HG02973 (cell line): ENCODE measurements around the gene DIAPH3.
A peak's percentile ranks its signal among the peaks of the same experiment; 100 is the strongest.

Experiments
- ATAC-seq: cut with Tn5 transposase; IDR thresholded peaks from one replicate; pipeline ENCODE4 v1.9.1; 2021; ENCODE audit warnings: moderate library complexity; ENCODE audit not compliant: unreplicated experiment

Gene DIAPH3

DNA sequence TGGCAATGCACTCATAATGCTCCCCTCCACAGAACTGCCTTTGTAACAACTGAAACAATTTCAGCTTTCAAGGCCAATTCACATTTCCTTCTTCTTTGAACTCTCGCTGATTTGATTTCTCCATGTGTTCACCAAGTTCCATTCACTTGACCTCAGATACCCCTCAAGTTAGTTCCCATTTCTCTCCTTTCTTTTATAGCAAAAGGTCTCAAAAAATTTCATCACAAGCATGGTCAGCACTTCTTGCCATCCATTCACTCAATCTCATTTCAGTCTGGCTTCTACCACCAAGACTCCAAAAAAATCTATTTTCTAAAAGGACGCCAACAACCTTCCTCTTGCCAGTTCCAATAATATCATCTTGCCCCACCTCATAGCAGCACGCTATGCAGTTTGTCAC, 135.7 kb downstream of the DIAPH3 start:
- ATAC-seq = no peak

DNA sequence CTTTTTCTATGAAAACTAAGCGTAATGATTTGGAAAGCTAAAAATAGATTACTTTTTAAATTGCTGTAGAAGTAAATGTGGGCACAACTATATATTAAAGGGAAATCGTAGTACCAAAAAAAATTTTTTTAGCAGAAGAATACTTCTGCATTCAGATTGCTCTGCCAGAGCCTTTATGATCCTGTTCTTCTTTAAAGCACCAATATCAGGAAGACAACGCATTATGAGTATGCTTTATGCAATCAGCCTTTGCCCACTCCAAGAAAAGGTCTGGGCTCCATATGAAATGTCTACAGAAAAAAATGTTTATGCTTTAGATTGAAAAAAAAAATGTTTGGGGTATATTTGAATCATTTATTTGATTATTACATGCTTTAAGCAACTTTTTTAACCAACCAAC, 137.4 kb downstream of the DIAPH3 start:
- ATAC-seq = no peak

DNA sequence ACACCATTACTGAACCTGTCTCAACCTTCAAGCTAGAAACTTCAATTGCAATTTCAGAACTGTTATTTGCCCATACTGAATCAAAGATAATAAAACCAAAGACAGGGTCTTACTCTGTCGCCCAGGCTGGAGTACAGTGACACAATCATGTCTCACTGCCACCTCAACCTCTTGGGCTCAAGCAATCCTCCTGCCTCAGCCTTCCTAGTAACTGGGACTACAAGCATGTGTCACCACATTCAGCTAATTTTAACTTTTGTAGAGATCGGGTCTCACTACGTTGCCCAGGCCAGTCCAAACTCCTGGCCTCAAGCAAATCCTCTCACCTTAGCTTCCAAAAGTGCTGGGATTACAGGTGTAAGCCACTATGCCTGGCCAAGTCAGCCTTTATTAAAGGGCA, 143.4 kb downstream of the DIAPH3 start:
- no peak for ATAC-seq

DNA sequence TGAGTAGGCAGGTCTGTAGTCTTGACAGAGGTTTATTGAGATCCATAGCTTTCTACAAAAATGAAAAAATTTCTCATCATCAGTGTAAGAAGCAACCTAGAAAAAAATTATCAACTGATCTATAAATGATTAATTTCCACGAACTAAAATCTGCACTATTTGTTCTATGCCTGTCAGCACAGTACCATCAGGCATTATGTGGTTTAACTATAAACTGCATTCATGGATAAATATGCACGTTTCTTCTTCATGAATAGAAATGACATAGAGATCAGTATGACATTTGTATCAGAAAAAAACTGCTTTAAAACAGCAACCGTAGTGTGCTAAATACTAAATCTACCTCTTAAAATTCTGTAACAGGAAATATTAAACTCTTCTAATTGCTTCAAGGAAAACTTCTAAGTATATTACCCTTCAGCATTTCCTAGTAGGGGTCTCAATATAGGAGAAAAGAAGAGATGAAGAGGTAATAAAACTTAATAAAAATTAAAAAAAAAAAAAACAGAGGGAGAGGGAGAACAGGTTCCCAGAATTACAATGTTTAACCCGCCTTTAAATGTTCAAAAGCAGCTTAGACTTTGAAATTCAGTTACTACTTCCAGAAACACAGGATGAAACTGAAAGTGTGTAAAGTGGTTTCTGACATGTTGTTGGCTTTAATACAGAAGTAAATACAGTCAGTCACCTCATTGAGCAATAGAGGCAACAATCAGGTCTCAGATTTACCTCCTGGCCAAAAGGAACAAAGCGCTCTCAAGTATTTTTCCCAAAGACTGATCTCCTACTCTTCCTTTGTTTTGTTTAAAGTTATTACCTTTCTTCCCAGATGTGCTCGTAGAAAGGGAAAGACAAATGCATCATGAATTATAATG, 144.4 kb downstream of the DIAPH3 start:
- peak; percentile 84 for ATAC-seq

DNA sequence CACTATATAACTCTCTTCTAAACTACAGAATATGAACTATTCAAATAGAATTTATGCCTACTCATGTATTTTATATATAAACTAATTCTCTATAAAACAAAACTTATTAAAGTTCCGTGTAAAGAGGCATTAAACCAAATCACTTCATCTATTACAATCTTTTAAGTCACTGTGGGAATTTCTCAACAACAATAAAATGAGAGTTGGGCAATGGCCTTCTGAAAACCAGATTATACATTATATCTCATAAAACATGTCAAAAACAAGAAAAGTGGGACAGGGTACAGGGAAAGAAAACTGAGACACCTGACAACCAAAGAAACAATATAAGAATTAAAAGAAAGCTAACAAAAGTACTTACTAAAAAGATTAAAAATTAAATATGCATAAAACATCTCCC, 145.2 kb downstream of the DIAPH3 start:
- ATAC-seq = no peak

DNA sequence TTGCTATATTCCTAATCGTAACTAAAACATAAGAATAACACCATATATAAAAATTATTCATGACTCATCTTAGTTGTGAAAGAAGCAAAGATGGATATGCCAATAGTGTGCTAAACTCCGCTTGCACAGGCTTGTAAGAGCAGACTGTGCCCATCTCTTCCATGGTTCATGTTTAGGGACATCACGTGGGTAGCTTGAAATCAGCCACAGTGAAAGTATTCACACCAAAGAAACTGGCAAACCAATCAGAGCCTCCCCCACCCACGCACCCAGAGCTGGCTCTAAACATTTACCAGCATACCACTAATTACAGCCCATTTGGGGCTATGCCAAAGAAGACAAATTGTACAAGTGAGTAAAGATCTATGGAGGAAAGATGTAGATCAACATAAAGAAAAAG, 147.5 kb downstream of the DIAPH3 start:
- ATAC-seq = no peak

DNA sequence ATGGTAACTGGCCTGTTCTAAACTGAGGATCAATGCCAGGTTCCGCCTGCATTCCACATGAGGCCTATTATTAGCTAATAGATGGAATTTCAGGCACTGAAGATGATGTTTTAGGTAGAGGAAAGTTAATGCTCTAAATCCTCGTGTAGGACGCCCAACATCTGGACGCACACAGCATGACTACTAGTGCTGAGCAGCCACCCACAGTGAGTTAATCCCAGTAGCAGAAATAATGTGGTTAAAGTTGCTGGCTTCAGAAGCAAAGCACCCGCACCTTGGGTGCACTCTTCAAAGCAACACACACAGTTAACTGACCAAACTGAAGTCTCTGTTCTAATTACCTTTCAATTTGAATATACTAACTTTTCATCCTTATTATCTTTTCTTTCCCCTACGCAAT, 150.6 kb downstream of the DIAPH3 start:
- ATAC-seq = no peak

DNA sequence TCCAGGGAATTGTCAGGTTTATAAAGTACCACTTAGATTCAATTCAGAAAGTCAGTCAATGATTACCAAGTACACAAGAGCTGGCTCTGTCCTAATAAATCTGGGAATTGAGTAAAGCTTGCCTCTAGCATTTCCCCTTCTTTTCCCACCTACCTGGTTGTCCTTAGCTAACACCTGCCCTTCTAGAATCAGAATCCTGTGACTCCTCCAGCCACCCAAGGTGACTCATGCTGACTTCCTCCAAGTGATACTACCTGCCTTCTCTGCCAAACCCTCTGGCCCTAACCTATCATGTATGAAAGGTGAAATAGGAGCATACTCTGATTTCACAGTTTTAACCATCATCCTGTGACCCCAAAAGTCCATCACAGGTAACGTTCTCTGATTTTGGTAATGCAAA, 151.2 kb downstream of the DIAPH3 start:
- ATAC-seq = no peak

DNA sequence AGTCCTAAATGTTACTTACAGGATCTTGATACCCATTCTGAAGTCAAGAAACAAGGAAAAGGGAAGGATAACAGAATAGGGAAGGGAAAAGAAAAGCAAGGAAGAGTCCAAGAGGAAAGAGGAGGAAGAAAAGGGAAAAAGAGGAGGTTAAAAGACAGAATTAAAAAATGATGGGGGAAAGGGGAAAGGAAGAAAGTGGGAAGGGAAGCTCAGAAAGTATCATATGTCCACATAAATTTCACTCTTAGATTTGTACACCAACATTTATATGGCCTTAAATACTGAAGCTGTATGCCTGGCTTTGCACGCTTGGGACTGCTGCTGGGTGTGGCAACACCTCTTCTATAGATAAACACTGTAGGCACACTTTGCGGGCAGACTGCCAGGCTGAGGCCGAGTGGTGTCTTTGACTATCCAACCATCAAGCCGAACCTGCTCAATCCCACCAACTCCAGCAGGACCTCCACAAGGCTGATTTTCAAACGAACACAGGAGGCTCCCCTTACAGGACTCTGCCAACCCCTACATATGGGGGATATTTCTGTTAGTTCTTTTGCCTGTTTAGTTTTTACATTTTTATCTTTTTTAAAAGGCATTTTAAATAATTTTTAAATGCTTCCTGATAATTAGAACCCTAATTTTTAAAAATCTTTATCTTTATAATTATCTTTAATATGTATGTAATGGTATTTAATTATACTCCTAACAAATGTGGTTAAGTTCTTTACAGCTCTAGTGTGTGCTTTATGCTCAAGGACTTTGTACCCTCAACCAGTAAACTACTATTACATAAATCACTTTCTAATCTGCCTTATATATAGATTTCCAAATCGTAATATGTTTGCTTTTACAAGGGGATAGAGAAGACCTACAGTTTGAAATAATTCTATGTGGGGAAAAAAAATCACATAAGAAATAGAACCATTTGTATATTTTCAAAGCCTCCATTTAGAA, 154.2 kb downstream of the DIAPH3 start:
- no peak for ATAC-seq

DNA sequence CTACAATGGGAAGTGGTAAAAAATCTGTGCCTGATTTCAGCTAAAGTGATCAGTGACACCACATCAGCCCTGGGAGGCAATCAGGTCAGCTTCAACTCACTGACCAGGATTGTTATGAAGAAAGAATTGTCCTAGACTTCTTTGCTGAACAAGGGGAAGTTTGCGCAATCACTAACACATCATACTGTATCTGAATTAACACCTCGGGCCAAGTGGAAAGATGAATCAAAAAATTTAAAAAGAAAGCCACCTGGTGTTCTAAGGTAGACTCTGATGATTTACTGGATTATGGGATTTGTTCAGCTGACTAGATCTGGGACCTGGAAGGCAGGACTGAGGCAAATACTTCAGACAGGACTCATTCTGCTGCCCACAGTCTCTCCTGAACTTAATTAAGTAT, 161.8 kb downstream of the DIAPH3 start:
- no peak for ATAC-seq

DNA sequence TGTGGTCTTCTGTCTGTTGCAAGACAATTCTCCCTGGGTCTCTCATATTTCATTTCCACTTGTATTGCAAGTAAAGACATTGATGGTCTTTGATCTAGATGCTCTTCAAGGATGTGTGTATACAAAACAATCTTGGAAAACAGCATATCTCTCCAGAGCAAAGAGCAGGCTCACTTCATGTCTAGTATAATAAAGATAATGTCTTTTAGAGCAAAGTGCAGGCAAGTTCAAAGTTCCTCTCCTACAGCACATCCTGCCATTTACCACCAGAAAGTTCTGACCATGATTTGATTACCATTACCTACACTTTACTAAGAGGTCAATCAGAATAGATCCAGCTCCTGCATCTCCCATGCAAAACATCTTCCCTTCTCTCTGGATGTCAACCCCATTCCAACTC, 162.8 kb downstream of the DIAPH3 start:
- no peak for ATAC-seq

DNA sequence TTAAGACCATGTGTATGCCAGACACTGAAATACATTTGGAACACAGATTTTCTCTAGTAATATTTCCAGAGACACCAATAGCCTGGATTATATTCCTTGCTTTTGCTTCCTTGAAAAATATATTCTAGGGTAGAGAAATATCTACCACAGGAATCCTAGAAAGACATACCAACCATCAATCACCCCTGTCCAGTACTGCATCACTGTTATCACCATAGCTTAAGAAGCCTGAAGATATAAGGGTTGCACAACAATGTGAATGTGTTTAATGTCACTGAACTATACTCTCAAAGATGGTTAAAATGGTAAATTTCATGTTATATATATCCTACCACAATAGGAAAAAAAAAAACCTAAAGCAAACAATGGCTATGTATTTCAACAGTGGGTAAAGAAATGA, 163.6 kb downstream of the DIAPH3 start:
- no peak for ATAC-seq

DNA sequence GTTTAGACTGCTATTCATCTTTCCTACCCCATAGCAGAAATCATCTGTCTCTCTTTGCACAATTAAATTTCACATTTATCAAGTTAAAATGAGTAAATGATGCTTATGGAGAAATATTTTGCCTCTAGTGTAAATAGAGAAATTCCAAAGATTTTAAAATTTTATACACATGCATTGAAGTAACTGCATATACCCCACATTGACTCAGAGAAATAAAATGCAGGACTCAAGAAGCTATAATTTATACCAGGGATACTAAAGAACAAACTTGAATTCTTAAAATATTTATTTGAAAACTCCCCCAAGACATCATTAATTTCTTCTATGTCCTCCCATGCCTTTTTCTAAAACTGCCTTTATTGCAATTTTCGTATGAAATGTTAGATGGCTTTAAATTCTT, 165.8 kb downstream of the DIAPH3 start:
- ATAC-seq = no peak

DNA sequence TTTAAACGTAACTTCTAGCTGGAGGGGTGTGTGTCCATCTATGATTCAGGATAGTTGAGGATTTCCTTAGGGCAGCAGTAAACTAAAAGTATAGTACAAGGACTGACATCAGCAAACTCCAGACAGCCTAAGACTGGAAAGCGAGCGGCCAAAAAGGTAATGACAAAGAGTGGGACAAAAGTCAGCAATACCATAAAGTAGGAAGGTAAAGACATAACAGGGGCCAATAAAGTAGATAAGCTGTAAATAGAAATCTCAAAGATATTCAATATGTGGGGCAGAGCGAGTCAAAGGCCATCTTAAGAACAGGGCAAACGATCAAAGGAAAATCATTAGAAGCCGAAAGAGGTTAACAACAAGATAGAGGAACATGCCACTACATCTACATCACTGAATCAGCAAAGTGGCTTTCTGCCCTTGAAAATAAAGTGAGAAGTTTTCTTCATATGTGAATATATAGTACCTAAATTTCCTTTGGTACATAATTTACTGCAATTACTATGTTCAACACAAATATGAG, 167.2 kb downstream of the DIAPH3 start:
- no peak for ATAC-seq

DNA sequence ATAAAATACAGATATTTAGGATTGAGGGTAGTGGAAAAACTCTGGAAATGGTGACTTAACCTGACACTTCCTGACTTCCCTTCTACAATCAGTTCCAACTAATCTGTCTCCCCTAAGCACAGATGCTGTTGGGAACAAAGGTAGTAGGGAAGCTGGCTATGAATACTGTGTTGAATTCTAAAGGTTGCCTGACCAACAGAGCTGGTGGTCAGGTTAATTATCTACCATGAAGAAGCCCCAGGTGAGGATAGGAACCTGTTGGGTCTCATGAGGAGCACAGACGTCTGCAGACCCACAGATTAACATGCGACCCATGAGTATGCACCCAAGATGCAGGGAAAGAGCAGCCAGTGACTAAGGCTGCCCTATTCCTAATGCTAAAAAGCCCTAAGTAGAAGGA, 172.3 kb downstream of the DIAPH3 start:
- no peak for ATAC-seq

DNA sequence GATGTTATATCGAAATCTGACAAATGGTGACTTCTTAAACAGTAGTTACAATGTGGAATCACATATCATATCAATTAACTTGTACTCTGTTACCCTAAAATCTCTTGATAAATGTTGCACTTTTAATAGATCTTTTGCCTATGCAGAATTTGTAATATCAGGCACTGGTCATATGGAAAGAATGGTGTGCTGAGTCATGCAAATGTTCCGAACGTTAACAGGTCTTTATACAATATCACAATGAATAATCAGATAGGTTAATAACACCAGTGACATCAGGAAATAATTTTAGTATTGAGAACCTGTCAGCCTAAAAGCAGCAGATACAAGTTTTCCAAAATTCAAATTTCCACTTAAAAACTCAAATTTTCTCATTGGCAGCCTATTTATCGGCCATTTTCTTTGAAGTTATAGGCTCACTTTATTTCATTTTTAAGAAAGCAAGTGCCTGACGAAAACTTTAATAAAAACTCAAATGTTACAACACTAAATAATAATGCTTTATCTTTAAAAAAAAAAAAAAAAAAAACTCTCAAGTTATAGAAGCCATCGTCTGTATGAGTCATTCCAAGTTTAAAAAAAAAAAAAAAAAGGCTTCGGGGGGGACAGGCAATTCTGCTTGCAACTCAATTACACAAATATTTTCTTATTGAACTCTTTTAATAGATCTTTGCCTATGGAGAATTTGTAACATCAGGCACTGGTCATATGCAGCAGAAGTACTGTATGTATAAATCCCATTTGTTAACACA, 180.9 kb downstream of the DIAPH3 start:
- ATAC-seq = no peak

DNA sequence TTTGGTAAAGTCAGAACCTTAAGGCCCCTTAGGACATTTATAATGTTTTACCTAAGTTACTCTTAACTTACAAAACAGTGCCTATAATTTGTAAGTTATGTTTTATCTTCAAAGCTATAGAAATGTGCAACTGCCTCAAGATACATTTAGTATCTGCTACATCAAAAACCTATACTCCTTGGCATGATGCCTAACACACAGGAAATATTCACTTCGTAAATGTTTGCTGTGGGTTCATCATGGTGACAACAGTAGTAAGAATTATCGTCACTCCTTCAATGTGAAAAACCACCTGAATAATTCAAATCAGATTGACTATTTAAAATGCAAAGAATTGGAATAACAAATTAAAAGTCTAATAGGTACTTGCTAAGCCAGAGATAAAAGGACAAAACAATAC, 184.1 kb downstream of the DIAPH3 start:
- no peak for ATAC-seq

DNA sequence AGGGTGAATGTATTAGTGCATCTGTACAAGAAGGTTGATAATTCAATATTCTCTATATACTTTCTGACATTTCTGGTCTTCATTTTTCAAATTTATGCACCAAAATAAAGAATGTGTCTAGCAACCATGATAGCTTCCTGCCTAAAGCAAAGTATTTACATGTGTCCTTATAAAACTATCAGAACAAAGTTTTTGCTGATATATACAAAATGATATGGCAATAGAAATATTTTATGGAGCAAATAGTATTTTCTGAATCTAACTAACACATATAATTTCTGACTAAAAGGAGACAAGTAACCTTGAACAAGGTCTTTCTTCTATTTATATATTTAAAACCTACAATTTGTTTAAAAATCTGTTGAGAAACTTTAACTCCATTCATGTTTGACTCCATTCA, 184.9 kb downstream of the DIAPH3 start:
- no peak for ATAC-seq

DNA sequence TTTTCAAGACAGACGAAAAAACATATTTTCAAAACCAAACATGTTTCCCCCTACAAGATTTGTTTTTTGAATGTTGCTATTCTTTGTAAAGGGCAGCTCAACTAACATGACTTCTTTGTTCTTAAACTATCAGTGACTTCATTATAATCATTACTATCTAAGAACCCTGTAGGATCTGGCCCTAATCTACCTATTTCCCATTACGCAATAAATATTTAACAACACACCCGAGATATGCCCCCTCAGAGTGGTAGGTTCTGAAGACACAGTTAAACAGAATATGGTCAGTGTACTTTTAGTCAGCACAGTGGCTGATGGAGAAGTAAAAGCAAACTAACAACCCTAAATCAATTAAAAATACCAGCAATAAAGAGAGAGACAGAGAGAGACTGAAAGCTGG, 186.9 kb downstream of the DIAPH3 start:
- ATAC-seq = no peak

DNA sequence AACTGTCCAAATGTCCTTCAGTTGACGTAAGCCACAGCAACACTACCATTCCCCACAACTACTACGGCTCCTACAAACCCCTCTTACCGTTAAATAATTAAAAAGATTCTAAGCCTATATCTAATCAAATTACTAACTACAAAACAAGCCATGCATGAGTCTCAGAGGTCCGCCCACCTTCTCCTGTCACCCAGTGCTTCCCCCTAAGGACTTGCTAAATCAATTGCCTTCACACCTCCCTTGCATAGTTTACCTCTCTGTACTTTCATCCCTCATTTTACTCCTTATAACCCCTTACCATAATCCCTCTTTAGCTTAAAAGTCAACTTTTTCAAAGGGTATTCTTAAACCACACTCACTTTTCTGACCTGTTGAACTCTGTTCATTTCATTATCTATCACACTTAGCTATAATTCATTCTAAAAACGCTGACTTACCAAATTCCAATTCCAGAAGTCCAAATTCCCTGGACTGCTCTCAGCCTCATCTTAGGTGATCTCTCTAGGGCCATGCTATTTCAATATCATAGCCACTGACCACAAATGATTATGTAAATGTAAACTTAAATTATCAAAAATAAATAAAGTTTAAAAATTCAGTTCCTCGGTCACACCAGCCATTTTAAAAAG, 187.8 kb downstream of the DIAPH3 start:
- ATAC-seq = no peak

DNA sequence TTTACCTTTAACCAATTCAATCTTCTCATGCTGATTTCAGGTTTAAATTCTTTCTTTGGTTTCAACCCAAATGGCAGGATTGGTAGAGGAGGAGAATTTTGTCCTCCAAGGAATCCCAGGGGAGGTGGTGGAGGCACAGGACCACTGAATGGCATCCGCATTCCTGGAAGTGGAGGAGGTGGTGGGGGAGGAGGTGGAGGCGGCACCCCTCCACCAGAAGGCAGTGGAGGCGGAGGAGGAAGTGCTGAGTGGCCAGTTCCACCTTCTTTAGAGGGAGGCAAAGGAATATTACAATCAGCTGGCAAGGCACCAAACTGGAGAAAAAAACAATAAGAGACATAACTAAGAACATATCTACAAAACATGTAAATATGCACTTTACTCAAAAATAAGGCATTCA, 192.9 kb downstream of the DIAPH3 start:
- no peak for ATAC-seq
